ENCODE measurements around the gene BRAF.

DNA sequence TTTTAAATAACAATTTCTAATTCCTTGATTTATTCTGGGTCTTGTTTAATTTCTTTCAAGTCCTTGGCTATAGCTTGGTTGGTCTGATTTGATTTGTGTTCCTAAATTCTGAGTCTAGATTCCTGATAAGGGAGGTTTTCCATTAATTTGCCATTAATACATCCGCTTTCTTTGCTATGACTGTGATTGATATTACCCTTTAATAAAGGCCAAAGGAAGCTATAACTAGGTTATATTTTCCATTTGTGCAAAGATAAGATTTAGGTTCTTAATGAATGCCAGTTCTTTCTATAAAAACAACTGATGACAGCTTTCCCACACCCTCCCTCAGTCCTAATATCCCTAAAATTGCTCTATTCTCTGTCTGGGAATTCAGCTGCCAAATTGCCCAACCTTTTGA lies 200.0 kb downstream of the BRAF start:
- TF ChIP-seq POLR2A (IDR thresholded peaks at IDR 0.05; ENCODE audit: low read depth), result no peak
- TF ChIP-seq, protein P1, sequence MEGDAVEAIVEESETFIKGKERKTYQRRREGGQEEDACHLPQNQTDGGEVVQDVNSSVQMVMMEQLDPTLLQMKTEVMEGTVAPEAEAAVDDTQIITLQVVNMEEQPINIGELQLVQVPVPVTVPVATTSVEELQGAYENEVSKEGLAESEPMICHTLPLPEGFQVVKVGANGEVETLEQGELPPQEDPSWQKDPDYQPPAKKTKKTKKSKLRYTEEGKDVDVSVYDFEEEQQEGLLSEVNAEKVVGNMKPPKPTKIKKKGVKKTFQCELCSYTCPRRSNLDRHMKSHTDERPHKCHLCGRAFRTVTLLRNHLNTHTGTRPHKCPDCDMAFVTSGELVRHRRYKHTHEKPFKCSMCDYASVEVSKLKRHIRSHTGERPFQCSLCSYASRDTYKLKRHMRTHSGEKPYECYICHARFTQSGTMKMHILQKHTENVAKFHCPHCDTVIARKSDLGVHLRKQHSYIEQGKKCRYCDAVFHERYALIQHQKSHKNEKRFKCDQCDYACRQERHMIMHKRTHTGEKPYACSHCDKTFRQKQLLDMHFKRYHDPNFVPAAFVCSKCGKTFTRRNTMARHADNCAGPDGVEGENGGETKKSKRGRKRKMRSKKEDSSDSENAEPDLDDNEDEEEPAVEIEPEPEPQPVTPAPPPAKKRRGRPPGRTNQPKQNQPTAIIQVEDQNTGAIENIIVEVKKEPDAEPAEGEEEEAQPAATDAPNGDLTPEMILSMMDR (IDR thresholded peaks at IDR 0.05), result no peak
- TF ChIP-seq POLR2AphosphoS5 (IDR thresholded peaks at IDR 0.05), result no peak
